Endothelial cell of umbilical vein (primary cell): Measurements from ENCODE around the gene SH3TC1. TPM values are rescaled to one million over a fixed set of nuclear protein-coding genes. Genes with fewer than 3 reads are reported as not detected.
A peak's percentile ranks its signal among the peaks of the same experiment; 100 is the strongest.

Source experiments
- BruUV-seq: library from RNA; stranded (reverse); fragments of 400-500 nt; replicated peaks from 2 replicates; lab custom pipeline; 2021; lab: Mats Ljungman, UMichigan
- CTCF ChIA-PET: fragments of 300-600, 350-600 bp; sonication (Branson Sonifier 250); formaldehyde crosslinking; loops from one replicate; lab custom pipeline; 2021; ENCODE audit warnings: antibody characterized with exemption, inconsistent platforms; lab: Charles Lee
- POLR2A ChIA-PET: fragments of 300-600, 350-600 bp; sonication (Branson Sonifier 250); formaldehyde crosslinking; loops from one replicate; lab custom pipeline; 2021; ENCODE audit warnings: antibody characterized with exemption, inconsistent platforms; lab: Charles Lee
- DNase-seq: peaks from one replicate; pipeline ENCODE4 v3.0.0-alpha.2; 2011; ENCODE audit warnings: low read depth, low spot score
- FAIRE-seq: peaks from 2 replicates; lab custom pipeline; 2011; peaks lifted over from hg19 to GRCh38; lab: Jason Lieb, UNC
- H2AFZ ChIP-seq: 2 replicates; pipeline ENCODE4 v1.6.0; 2012; ENCODE audit warnings: low read depth, low read length, control low read depth, inconsistent platforms
- H3K27ac ChIP-seq: 2 replicates; pipeline ENCODE4 v1.5.1; 2011; ENCODE audit warnings: low read depth, mild to moderate bottlenecking, control low read depth, low read length, moderate library complexity; ENCODE audit not compliant: insufficient read depth
- H3K27me3 ChIP-seq, 2 experiments: 2 replicates each; pipeline versions ENCODE4 v1.6.0 to v1.6.1; 2011; ENCODE audit warnings: low read length in 2 of 2, mixed read lengths in 1 of 2; ENCODE audit not compliant: control insufficient read depth in 2 of 2, insufficient read depth in 2 of 2
- H3K36me3 ChIP-seq, 2 experiments: 2 replicates in 1 of 2; 3 replicates in 1 of 2; pipeline ENCODE4 v1.5.1; 2011; ENCODE audit warnings: low read length in 2 of 2, mild to moderate bottlenecking in 1 of 2, moderate library complexity in 1 of 2; ENCODE audit not compliant: control insufficient read depth in 2 of 2, insufficient read depth in 2 of 2; ENCODE audit errors: extremely low read depth in 1 of 2
- H3K4me1 ChIP-seq: 3 replicates; pipeline ENCODE4 v1.5.1; 2011; ENCODE audit warnings: mild to moderate bottlenecking, low read length; ENCODE audit not compliant: control insufficient read depth, insufficient read depth; ENCODE audit errors: extremely low read depth
- H3K4me2 ChIP-seq: 2 replicates; pipeline ENCODE4 v1.6.1; 2011; ENCODE audit warnings: low read length, control low read depth, mixed read lengths; ENCODE audit not compliant: insufficient read depth
- H3K4me3 ChIP-seq, 3 experiments: fragments of 200-600 bp in 1 of 3; sonication (generic), shearing (Covaris generic) in 1 of 3; replicated peaks in 1 of 3; 2 replicates each; pipeline ENCODE4 v1.5.1; 2011 to 2016; ENCODE audit warnings: control low read depth in 3 of 3, low read length in 3 of 3, mild to moderate bottlenecking in 2 of 3, inconsistent platforms in 1 of 3, low read depth in 1 of 3, moderate library complexity in 1 of 3; ENCODE audit not compliant: insufficient read depth in 1 of 3
- H3K79me2 ChIP-seq: 2 replicates; pipeline ENCODE4 v1.6.0; 2012; ENCODE audit warnings: low read length, inconsistent platforms; ENCODE audit not compliant: control insufficient read depth, insufficient read depth
- H3K9ac ChIP-seq: replicated peaks from 2 replicates; pipeline ENCODE3; 2011; ENCODE audit warnings: low read length, control low read depth; ENCODE audit not compliant: insufficient read depth; ENCODE audit errors: extremely low read depth
- H3K9me1 ChIP-seq: replicated peaks from 3 replicates; pipeline ENCODE4 v1.6.0; 2011; ENCODE audit warnings: mild to moderate bottlenecking, low read length; ENCODE audit not compliant: control insufficient read depth, insufficient read depth; ENCODE audit errors: extremely low read depth
- H3K9me3 ChIP-seq: replicated peaks from 2 replicates; pipeline ENCODE4 v1.5.1; 2012; ENCODE audit warnings: low read length, inconsistent platforms; ENCODE audit not compliant: control insufficient read depth, insufficient read depth
- H4K20me1 ChIP-seq: replicated peaks from 2 replicates; pipeline ENCODE3; 2011; ENCODE audit warnings: mild to moderate bottlenecking, low read length; ENCODE audit not compliant: control insufficient read depth, insufficient read depth; ENCODE audit errors: extremely low read depth
- GATA2 ChIP-seq: IDR thresholded peaks from 2 replicates; pipeline ENCODE4 v1.7.0; 2011; ENCODE audit warnings: low read depth, mild to moderate bottlenecking, moderate library complexity, mixed read lengths, low read length; ENCODE audit not compliant: insufficient read length, insufficient read depth
- JUN ChIP-seq: IDR thresholded peaks from 2 replicates; pipeline ENCODE4 v1.6.1; 2011; ENCODE audit warnings: borderline replicate concordance, low read depth; ENCODE audit not compliant: insufficient read length, insufficient read depth
- MYC ChIP-seq: IDR thresholded peaks from one replicate; pipeline ENCODE4 v1.6.1; 2011; ENCODE audit warnings: mild to moderate bottlenecking, low read depth, low read length
- POLR2AphosphoS5 ChIP-seq: IDR thresholded peaks from 2 replicates; pipeline ENCODE4 v1.6.1; 2012; ENCODE audit warnings: low read depth, mild to moderate bottlenecking, control low read depth, low read length, moderate library complexity; ENCODE audit not compliant: insufficient read depth
- dilution Hi-C: fragments of 300-500 bp; cut with MboI; formaldehyde crosslinking; loops from one replicate; pipeline ENCODE4 v1.15.0; 2019; ENCODE audit warnings: low sequenced_read_pairs; ENCODE audit not compliant: extremely low pct_ligation_motif_present
- intact Hi-C: fragments of 100-400 bp; cut with micrococcal nuclease; formaldehyde crosslinking; loops from one replicate; pipeline ENCODE4 v1.10.0; 2022
- polyA plus RNA-seq, 4 experiments: library from polyadenylated mRNA; depleted of rRNA in 3 of 4; stranded (reverse) in 3 of 4; unstranded in 1 of 4; fragments of >200 nt; gene quantifications; 2 replicates each; pipeline versions ENCODE4 v1.2.1 to v1.2.3, GENCODE V29; 2011 to 2012; ENCODE audit warnings: missing spikeins in 1 of 4
- total RNA-seq: library from RNA; stranded (reverse); gene quantifications from 2 replicates; pipeline ENCODE4 v1.2.3, GENCODE V29; 2021
- TF ChIP-seq, protein P1 (sequence below), 2 donors: IDR thresholded peaks; 1 replicate in 1 of 2; 2 replicates in 1 of 2; pipeline ENCODE4 v1.5.1; 2011; ENCODE audit warnings: low read length in 2 of 2, mild to moderate bottlenecking in 2 of 2, moderate library complexity in 2 of 2, control low read depth in 1 of 2, inconsistent platforms in 1 of 2, low read depth in 1 of 2; ENCODE audit not compliant: insufficient read depth in 1 of 2; ENCODE audit errors: extremely low read depth in 1 of 2

SH3TC1 gene
- total and polyA plus RNA-seq, 2 donors (not counting 3 experiments of a cell fraction or from before 2014, with no cell fraction given), result 96.5 to 192 TPM

DNA sequence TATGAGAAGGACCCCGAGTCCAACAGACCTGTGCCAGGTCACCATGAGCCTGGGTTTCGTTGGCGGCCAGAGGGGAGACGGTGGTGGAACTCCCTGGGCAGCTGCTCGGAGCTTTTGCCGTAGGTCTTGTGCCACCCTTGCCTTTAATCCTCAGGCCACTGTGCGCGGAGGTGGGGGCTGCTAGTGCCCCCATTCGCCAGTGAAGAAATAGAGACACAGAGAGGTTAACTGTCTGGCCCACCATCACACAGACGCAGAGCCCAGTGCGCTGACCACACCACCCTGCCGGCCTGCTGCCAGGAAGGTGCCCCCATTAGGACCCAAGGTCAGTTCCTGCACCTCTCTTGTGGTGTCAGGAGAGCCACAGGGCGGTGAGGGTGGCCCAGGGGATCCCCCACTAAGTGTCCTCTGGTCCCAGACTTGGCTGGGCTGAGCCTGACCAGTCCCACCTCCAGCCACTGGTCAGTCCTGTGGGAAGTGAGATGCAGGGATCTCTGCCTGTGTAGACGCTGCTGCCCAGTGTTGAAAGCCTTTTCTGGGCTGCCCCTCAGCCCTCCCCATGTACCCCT lies 42.2 kb downstream of the SH3TC1 start:
- Histone ChIP-seq H3K9ac (no peak overlapping the region), H3K4me2 (no peak overlapping the region), H3K36me3 (peaks cover 10 to 61% of the 10 kb centered on the region in 2 experiments), H3K4me3 (no peak overlapping the region), H2AFZ (no peak overlapping the region), H3K9me3 (no peaks in the 10 kb centered on the region), H3K27me3 (no peaks in the 10 kb centered on the region), H3K9me1 (no peaks in the 10 kb centered on the region), H3K79me2 (no peaks in the 10 kb centered on the region), H4K20me1 (no peaks in the 10 kb centered on the region), H3K27ac (no peak overlapping the region), H3K4me1 (no peaks in the 10 kb centered on the region)
- ChIA-PET CTCF (interaction anchor here (1.0 to 5.2 kb wide), 10 partner anchors 12 to 179 kb away, joined by 4 to 155 read pairs (median 8); no protein-coding TSS in a partner anchor), POLR2A (no interaction called here)
- TF ChIP-seq POLR2AphosphoS5, result peak; percentile 10
- no peak for TF ChIP-seq JUN
- no TSS peak for BruUV-seq
- DNase-seq, result no peak
- FAIRE-seq, result no peak
- dilution Hi-C loops (no loop called here), intact Hi-C loops (no loop called here)

DNA sequence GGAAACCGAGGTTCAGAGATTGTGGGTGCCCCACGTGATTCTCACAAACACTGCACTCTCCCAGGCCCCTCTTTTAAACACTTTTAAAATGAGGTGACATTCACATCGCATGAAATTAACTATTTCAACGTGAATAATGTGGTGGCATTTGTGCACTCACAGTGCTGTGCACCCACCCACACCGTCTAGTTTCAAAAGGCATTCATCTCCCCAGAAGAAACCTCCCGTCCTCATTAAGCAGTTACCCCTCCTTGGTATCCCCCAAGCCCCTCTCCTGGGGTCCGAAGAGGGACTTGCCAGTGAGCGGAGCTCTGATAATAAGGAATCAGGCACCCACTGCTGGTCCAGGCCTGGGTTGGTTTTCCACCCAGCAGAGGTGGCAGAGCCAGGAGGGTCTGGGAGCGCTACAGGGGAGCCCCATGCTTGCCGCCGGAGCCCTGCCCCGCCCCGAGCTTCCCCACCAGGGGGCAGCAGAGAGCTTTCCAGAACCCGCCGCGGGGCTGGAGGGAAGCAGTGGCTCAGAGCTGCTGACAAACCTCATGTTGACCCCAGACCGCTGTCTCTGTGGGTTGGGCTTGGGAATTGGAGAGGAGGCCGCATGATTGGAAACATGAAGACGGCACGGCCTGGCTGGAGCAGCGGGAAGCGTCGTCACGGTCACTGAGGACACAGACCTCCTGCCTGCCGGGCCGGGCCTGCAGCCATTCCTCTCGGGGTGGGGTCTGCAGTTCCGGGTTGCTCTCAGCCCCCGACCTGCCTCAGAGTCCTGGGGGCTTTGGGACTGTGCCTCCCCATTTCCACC lies 43.0 kb downstream of the SH3TC1 start:
- POLR2A ChIA-PET, result interaction anchor here (1.2 kb wide), 1 partner anchor 168 kb away, joined by 6 read pairs; no protein-coding TSS in a partner anchor
- no peaks in the 10 kb centered on the region for H3K27me3 ChIP-seq
- TF ChIP-seq POLR2AphosphoS5 (peak; percentile 48), GATA2 (no peak), JUN (no peak), MYC (no peak)
- TF ChIP-seq, protein P1, sequence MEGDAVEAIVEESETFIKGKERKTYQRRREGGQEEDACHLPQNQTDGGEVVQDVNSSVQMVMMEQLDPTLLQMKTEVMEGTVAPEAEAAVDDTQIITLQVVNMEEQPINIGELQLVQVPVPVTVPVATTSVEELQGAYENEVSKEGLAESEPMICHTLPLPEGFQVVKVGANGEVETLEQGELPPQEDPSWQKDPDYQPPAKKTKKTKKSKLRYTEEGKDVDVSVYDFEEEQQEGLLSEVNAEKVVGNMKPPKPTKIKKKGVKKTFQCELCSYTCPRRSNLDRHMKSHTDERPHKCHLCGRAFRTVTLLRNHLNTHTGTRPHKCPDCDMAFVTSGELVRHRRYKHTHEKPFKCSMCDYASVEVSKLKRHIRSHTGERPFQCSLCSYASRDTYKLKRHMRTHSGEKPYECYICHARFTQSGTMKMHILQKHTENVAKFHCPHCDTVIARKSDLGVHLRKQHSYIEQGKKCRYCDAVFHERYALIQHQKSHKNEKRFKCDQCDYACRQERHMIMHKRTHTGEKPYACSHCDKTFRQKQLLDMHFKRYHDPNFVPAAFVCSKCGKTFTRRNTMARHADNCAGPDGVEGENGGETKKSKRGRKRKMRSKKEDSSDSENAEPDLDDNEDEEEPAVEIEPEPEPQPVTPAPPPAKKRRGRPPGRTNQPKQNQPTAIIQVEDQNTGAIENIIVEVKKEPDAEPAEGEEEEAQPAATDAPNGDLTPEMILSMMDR (IDR thresholded peaks at IDR 0.05; ENCODE audit: extremely low read depth in 1 of 2, insufficient read depth in 1 of 2, low read depth in 1 of 2, low read length in 2 of 2), result peak; percentile 94 to 98
- intact Hi-C loops, result loop anchor here (1.0 to 2.0 kb wide), 3 partner anchors 65 to 165 kb away; no protein-coding TSS in a partner anchor
- H3K27ac ChIP-seq, result peak overlapping the region; percentile 36
- no peaks in the 10 kb centered on the region for H3K79me2 ChIP-seq
- no peak overlapping the region for H2AFZ ChIP-seq
- no TSS peak for BruUV-seq
- DNase-seq (peak; percentile 71), FAIRE-seq (peak; percentile 78)
- H3K9ac ChIP-seq, result no peak overlapping the region
- dilution Hi-C loops, result no loop called here
- H3K4me3 ChIP-seq, result no peak overlapping the region
- no peaks in the 10 kb centered on the region for H3K4me1 ChIP-seq
- H3K36me3 ChIP-seq, result peaks cover 5 to 53% of the 10 kb centered on the region in 2 experiments
- no peak overlapping the region for H3K4me2 ChIP-seq
- no peaks in the 10 kb centered on the region for H3K9me1 ChIP-seq
- CTCF ChIA-PET, result interaction anchor here (0.6 to 5.2 kb wide), 31 partner anchors 8 to 195 kb away, joined by 3 to 155 read pairs (median 4); partner anchors contain the start of genes HTRA3 and SH3TC1
- H3K9me3 ChIP-seq, result no peaks in the 10 kb centered on the region
- no peaks in the 10 kb centered on the region for H4K20me1 ChIP-seq
